ENCODE measurements around the gene EGFR.

EGFR gene

DNA sequence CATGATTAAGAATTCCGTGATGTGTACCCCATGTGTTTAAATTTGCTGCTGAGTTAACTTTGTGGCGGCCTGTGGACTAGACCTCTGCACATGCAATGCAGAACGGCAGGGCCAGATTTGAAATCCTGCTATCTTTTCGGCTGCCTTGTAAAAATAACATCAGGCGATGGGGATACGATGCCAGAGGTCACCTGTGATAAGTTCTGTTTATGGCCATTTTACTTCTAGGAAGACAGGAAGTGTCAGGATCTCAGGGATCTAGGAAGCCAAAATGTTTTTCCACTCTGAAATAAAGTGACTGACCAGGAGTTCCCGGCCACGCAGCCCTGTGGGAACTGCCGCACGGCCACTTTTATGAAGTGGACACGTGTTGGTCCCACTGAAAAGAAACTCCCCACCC lies 77.5 kb downstream of the EGFR start:
- DNase-seq (ENCODE audit: low spot score), result no peak
- TF ChIP-seq, protein P1, sequence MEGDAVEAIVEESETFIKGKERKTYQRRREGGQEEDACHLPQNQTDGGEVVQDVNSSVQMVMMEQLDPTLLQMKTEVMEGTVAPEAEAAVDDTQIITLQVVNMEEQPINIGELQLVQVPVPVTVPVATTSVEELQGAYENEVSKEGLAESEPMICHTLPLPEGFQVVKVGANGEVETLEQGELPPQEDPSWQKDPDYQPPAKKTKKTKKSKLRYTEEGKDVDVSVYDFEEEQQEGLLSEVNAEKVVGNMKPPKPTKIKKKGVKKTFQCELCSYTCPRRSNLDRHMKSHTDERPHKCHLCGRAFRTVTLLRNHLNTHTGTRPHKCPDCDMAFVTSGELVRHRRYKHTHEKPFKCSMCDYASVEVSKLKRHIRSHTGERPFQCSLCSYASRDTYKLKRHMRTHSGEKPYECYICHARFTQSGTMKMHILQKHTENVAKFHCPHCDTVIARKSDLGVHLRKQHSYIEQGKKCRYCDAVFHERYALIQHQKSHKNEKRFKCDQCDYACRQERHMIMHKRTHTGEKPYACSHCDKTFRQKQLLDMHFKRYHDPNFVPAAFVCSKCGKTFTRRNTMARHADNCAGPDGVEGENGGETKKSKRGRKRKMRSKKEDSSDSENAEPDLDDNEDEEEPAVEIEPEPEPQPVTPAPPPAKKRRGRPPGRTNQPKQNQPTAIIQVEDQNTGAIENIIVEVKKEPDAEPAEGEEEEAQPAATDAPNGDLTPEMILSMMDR (IDR thresholded peaks at IDR 0.05; ENCODE audit: borderline replicate concordance, control extremely low read depth, extremely low read depth, insufficient read depth, missing control alignments), result no peak
- in situ Hi-C loops (cut with MboI; ENCODE audit: low sequenced_read_pairs, unreplicated experiment), result no loop called here

DNA sequence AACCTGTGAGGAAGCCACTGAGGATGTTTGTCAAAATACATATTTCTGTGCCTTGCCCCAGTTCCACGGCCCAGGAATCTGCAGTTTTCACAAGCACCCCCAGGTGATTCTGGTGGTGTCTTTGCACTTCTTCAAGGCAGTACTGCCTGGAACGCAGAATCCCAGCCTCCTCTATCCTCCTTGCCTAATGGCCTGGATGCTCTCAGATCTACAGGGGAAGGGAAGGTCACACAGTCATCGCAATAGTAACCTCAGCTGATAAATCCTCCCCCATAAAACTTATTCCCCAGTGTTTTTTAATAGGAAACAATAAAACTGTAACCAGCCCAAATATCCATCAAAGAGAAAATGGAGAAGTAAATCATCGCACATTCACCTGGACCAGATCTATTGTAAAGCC lies 78.3 kb downstream of the EGFR start:
- no peak for DNase-seq (ENCODE audit: low spot score)
- in situ Hi-C loops (cut with MboI; ENCODE audit: low sequenced_read_pairs, unreplicated experiment), result no loop called here

DNA sequence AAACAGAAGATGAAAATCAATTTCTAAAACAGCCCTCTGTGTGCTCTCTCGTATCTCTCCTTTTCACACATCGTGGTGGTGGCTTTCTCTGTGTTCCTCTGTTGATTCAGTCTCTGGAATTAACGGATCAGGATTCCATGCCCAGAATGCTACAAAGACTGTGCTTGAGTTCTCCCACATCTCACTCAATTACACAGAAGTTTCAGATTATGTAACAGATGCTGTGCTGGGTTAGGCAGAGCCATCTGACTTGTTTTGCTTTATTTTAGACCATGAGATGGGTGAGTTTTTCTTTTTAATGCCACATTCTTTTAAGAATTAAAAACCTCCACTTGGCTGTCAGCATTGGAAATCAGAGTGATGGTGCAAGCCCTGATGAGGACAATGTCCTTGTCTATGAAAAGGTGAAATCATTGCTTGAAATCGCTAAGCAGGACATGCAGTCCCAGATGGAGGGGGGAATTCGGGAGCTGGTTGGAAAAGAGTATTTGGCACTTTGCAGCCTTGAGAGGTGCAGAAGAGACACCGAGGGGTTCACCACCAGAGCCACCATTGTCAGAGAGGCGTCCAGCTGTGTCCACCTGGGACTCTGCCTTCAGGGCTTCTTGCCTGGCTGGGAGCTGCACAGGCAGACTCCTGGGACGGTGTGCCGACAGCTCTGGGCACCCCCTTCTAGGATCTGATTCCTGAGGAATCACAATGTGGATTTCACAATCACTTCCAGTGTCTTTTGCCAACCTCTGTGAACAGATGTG lies 80.4 kb downstream of the EGFR start:
- TF ChIP-seq, protein P1 (IDR thresholded peaks at IDR 0.05; ENCODE audit: borderline replicate concordance, control extremely low read depth, extremely low read depth, insufficient read depth, missing control alignments), result no peak
- DNase-seq (ENCODE audit: low spot score), result no peak
- in situ Hi-C loops (cut with MboI; ENCODE audit: low sequenced_read_pairs, unreplicated experiment), result no loop called here

More for the DNA sequence above, 78.3 kb downstream of the EGFR start:
- TF ChIP-seq, protein P1 (IDR thresholded peaks at IDR 0.05; ENCODE audit: borderline replicate concordance, control extremely low read depth, extremely low read depth, insufficient read depth, missing control alignments), result no peak

DNA sequence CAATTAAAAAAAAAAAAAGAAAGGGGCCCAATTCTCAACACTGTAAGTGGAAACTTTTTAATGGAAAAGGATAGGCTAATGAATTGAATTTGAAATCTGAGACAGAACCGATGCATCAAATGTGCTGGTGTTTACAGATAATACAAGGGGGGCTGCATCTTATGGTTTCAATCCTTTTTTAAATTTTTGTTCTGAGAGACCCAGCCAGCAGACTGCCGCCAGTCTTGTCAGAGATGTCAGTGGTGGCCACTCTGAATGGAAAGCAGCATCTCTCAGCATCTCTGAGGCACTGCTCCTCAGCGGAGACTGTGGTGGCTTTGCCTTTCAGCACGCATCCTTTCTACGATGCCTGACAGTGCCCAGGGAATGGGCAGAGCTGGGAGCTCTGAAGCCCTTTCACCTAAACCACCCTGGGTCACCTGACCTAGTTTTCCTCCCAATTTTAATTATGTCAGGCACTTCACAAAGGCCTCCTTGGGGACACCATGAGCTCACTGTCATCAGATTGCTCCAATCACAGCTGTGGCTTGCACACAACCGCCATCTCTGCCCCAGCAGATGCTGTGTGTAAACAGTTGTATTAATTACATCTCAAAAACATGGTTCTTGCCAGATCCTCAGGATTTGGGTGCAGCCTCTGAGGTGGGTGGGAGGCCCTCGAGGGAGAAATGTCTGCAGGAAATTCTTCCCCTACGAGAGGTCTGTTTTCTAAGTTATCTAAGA lies 81.2 kb downstream of the EGFR start:
- no peak for DNase-seq (ENCODE audit: low spot score)
- in situ Hi-C loops (cut with MboI; ENCODE audit: low sequenced_read_pairs, unreplicated experiment), result no loop called here
- TF ChIP-seq, protein P1 (IDR thresholded peaks at IDR 0.05; ENCODE audit: borderline replicate concordance, control extremely low read depth, extremely low read depth, insufficient read depth, missing control alignments), result no peak

DNA sequence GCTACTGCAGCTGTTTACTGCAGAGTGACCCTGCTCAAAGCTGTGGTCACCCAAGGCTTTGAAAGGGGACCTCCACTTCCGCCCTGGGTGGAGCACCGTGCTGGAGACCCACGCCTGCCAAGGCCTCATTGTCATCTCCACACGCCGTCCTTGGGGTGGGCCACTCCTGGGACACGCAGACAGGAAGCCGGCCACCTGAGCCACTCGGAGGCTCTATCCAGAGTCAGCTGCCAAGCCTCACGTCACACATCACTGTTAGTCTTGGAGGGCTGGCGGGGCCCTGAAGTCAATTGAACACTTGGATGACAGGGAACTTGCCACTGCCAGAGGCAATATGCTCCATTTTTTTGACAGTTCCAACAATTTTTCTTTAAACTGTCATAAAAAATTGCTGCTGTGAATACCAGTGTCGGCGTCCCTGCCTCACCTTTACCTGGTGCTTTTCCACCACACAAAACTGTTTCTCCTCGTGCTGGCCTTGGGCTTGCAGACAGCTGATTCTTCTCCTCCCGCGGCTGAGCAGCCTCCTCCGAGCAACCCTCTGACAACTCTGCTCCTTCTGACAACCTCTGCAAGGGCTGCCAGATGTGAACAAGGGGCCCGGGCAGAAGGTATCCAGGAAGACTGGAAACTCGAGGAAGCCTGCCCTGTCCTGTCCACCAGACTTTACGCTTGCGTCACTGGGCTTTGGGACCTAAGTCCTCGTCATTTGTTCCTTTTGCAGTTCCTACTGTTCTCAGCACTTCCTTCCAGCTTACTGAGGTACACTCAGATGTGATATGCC lies 81.9 kb downstream of the EGFR start:
- no peak for DNase-seq (ENCODE audit: low spot score)
- in situ Hi-C loops (cut with MboI; ENCODE audit: low sequenced_read_pairs, unreplicated experiment), result no loop called here
- TF ChIP-seq, protein P1 (IDR thresholded peaks at IDR 0.05; ENCODE audit: borderline replicate concordance, control extremely low read depth, extremely low read depth, insufficient read depth, missing control alignments), result no peak

DNA sequence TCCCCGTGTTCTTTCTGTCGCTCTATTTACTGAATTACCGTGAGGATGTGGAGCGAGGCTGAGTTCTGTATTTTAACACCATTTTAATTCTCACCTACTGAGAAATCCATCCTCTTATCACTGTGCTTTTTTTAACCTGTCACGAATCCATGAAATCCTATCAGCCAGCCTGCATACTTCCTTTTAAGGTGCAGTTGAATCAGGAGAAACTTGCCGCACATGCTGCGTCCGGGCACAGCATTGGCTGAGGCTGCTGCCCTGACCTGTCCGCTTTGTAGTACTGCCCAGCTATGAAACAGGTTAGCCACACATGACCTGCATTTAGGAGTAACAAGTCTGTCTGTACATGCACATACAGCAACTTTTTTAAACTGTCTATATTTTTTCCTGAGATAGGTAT lies 82.5 kb downstream of the EGFR start:
- no peak for DNase-seq (ENCODE audit: low spot score)
- in situ Hi-C loops (cut with MboI; ENCODE audit: low sequenced_read_pairs, unreplicated experiment), result no loop called here
- TF ChIP-seq, protein P1 (IDR thresholded peaks at IDR 0.05; ENCODE audit: borderline replicate concordance, control extremely low read depth, extremely low read depth, insufficient read depth, missing control alignments), result no peak

Measured in GM13976 (cell line).